ENCODE measurements around the gene RAB20. TPM values are rescaled to one million over a fixed set of nuclear protein-coding genes. Genes with fewer than 3 reads are reported as not detected.

Gene RAB20
- total and polyA plus RNA-seq, 2 of the 8 experiments (the other 6 are each of a cell fraction or from before 2014, with no cell fraction given) = 14.8 to 27.9 TPM

DNA sequence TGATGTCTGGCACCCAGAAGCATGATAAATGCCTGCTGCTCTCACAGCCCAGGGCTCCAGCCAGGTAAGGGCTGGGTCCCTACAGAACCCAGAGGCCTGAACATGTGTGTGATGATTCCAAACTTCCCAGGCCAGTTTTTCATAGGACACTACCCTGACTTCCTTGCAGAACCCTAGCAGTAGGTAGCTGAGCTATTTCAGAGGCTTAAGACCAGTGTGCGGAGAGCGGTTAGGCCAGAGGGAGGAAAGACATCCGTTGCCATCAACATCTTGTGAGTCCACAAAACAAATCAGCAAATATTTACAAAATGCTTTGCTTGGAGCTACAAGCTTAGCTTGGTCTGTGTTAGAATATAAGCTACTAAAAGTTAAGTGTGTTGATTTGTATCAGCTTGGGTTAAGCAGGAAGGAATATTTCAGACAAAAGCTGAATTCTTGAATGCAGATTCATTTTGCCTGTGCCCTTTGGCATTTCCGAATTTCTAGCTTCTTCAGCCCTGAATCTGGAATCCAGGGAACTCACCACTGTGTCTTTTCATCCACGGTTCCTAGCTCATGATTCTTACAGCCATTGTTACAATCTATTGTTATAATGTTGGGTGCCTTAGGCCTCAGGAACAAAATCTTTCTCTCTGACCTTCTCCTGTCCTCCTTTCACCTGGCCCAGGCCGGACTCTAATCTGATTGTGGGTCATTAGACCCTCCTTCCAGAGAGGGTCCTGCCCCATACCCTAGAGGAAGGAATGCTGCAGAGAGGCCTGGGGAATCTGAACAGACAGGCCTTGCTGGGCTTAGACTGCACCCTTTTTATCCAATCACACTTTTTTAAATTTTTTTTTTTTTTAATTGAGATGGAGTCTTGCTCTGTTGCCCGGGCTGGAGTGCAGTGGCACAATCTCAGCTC is 12.4 kb downstream of the RAB20 start:
- ChIA-PET POLR2A (ENCODE audit: partially characterized antibody) (interaction anchor here (1.2 kb wide), 1 partner anchor 11 kb away, joined by 3 read pairs; no protein-coding TSS in a partner anchor), CTCF (ENCODE audit: partially characterized antibody) (interaction anchor here (0.6 to 2.1 kb wide), 13 partner anchors 9 to 343 kb away, joined by 3 to 10 read pairs (median 3); no protein-coding TSS in a partner anchor)
- no peak overlapping the region for H2AFZ ChIP-seq (ENCODE audit: low read length)
- H3K4me1 ChIP-seq (replicated peaks in 1 of 4; ENCODE audit: control insufficient read depth in 3 of 4, insufficient read depth in 4 of 4, low read length in 3 of 4) = peaks cover 0 to 4% (median under 1%) of the 10 kb centered on the region in 4 experiments; a peak in 2 of 7 replicates
- H3K23me2 ChIP-seq (ENCODE audit: low read depth, low read length) = no peaks in the 10 kb centered on the region
- no peak overlapping the region for H3K56ac ChIP-seq (replicated peaks; ENCODE audit: insufficient read length, low read depth, low read length)
- no peak overlapping the region for H3K9ac ChIP-seq (replicated peaks in 1 of 4; ENCODE audit: extremely low read depth in 1 of 4, low read depth in 3 of 4, low read length in 3 of 4)
- no peak overlapping the region for H4K91ac ChIP-seq (replicated peaks; ENCODE audit: insufficient read length, low read length)
- H3K18ac ChIP-seq (ENCODE audit: extremely low read depth, low read length) = no peak overlapping the region
- H4K20me1 ChIP-seq (replicated peaks in 1 of 2; ENCODE audit: control insufficient read depth in 1 of 2, insufficient read depth in 2 of 2, low read length in 2 of 2) = peaks cover 0 to 1% of the 10 kb centered on the region in 2 experiments
- H3K14ac ChIP-seq (ENCODE audit: insufficient read length) = no peak overlapping the region
- TF ChIP-seq POLR2A (IDR thresholded peaks at IDR 0.05; ENCODE audit: control extremely low read depth in 1 of 2, low read depth in 2 of 2, low read length in 2 of 2) (no peak), TEAD4 (IDR thresholded peaks at IDR 0.05; ENCODE audit: low read depth, low read length) (peak; percentile 49; the same call in 1 of the 2 replicates), HDAC2 (IDR thresholded peaks at IDR 0.05; ENCODE audit: borderline replicate concordance in 1 of 2, low read depth in 2 of 2, low read length in 2 of 2) (no peak), SIRT6 (IDR thresholded peaks at IDR 0.05; ENCODE audit: low read length) (no peak)
- peaks cover 7 to 54% of the 10 kb centered on the region in 2 experiments for H3K79me2 ChIP-seq (ENCODE audit: control insufficient read depth in 1 of 2, insufficient read depth in 2 of 2, low read length in 2 of 2)
- FAIRE-seq = no peak
- no peak overlapping the region for H3K4me3 ChIP-seq (ENCODE audit: extremely low read depth in 1 of 4, insufficient read depth in 2 of 4, low read depth in 3 of 4, low read length in 4 of 4)
- H2AK5ac ChIP-seq (ENCODE audit: low read depth, low read length) = peak overlapping the region; percentile 13; the same call in 1 of the 2 replicates
- no peak overlapping the region for H3K4ac ChIP-seq (replicated peaks; ENCODE audit: insufficient read length, low read depth, low read length)
- 88% methylated on average over 7 of the region's 7 CpGs; no CpG with 5 or more reads in 1 of the 2 experiments for WGBS, 2 experiments (ENCODE audit: extremely low coverage in 1 of 2, insufficient coverage in 1 of 2, insufficient read length in 1 of 2, insufficient replicate concordance in 2 of 2, low coverage in 1 of 2, low lambda C conversion rate in 2 of 2, missing lambda C conversion rate in 1 of 2)
- peak overlapping the region; percentile 38 for H3K23ac ChIP-seq (ENCODE audit: insufficient read length)
- no peak for DNase-seq (ENCODE audit: low read depth in 1 of 2, low spot score in 2 of 2)
- H3K27me3 ChIP-seq (replicated peaks in 1 of 4; ENCODE audit: control insufficient read depth in 3 of 4, extremely low read depth in 1 of 4, insufficient read depth in 3 of 4, low read length in 3 of 4) = no peaks in the 10 kb centered on the region
- peaks cover 0 to 4% (median 0%) of the 10 kb centered on the region in 4 experiments; a peak in 1 of 8 replicates for H3K36me3 ChIP-seq (ENCODE audit: control insufficient read depth in 2 of 4, insufficient read depth in 4 of 4, low read length in 3 of 4)
- no peak overlapping the region for H2BK20ac ChIP-seq (ENCODE audit: low read length)
- peaks cover 0 to 6% of the 10 kb centered on the region in 2 experiments; a peak in 1 of 4 replicates for H3K9me3 ChIP-seq (ENCODE audit: insufficient read depth in 2 of 2, low read depth in 1 of 2, low read length in 1 of 2)
- H2BK15ac ChIP-seq (ENCODE audit: low read length) = no peak overlapping the region
- H4K5ac ChIP-seq (ENCODE audit: insufficient read length, low read depth, low read length) = no peak overlapping the region
- H2BK12ac ChIP-seq (ENCODE audit: low read depth, low read length) = no peak overlapping the region
- peaks cover 25% of the 10 kb centered on the region for H3K79me1 ChIP-seq (ENCODE audit: low read depth, low read length)
- no peak overlapping the region for H2BK5ac ChIP-seq (ENCODE audit: low read depth, low read length)
- H2BK120ac ChIP-seq (replicated peaks; ENCODE audit: low read depth, low read length) = no peak overlapping the region
- H3K27ac ChIP-seq (ENCODE audit: low read depth, low read length) = no peak overlapping the region
- no peak overlapping the region for H4K8ac ChIP-seq (ENCODE audit: extremely low read depth, insufficient read depth, low read length)
- H3K4me2 ChIP-seq (ENCODE audit: insufficient read depth in 1 of 2, low read depth in 2 of 2, low read length in 2 of 2) = no peak overlapping the region
